ENCODE results near the gene C16orf86. TPM values are rescaled to one million over a fixed set of nuclear protein-coding genes. Genes with fewer than 3 reads are reported as not detected.

The C16orf86 gene
- total RNA-seq, 4 donors from 2014 or later: 0.54 to 6.6 (median 2.0) TPM

DNA sequence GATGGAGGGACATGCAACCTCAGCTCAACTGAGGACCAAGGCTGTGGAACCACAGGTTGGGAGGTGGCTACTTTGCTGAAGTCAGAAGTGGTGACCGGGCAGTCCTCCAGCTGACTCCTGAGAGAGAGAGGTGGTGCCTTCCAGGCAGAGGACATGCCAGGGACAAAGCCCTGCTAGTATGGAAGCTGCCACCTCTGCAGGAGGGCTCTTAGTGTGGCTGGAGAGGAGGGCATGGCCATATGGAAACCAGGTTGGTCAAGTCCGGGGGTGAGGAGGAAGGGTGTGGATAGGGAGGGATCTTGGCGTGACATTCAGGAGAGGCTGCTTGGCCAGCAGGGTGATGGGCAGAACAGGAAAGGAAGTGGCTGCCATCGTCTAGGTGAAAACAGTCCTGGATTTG, 5.7 kb downstream of the C16orf86 start:
- Histone ChIP-seq H3K4me1 (peaks cover 3 to 31% (median 14%) of the 10 kb centered on the region in 4 donors), H3K36me3 (no peaks in the 10 kb centered on the region), H3K9me3 (no peaks in the 10 kb centered on the region), H3K4me3 (no peak overlapping the region), H3K27ac (peak overlapping the region in 1 of 4 donors; percentile 72), H3K27me3 (no peaks in the 10 kb centered on the region)
- DNase-seq: no peak
- TF ChIP-seq CTCF (IDR thresholded peaks at IDR 0.05): no peak
- TF ChIP-seq POLR2A (IDR thresholded peaks at IDR 0.05): no peak

- Histone ChIP-seq H3K36me3 (no peaks in the 10 kb centered on the region), H3K9me3 (no peaks in the 10 kb centered on the region), H3K27me3 (no peaks in the 10 kb centered on the region), H3K4me3 (no peak overlapping the region), H3K27ac (peak overlapping the region; percentile 6 to 72 (median 52)), H3K4me1 (peaks cover 0 to 24% (median 7%) of the 10 kb centered on the region in 4 donors)
- TF ChIP-seq CTCF (IDR thresholded peaks at IDR 0.05) (peak; percentile 54 to 83 (median 75)), POLR2A (IDR thresholded peaks at IDR 0.05) (no peak)
- peak; percentile 71 to 85 (median 72) for DNase-seq
These were observed 6.4 kb downstream of the C16orf86 start for GRCh38 chr16:67672739-67673662.

GRCh38 chr16:67673712-67674580, 7.3 kb downstream of the C16orf86 start:
- TF ChIP-seq POLR2A (IDR thresholded peaks at IDR 0.05): no peak
- TF ChIP-seq CTCF (IDR thresholded peaks at IDR 0.05): no peak
- H3K9me3 ChIP-seq: no peaks in the 10 kb centered on the region
- H3K27me3 ChIP-seq: no peaks in the 10 kb centered on the region
- peak overlapping the region; percentile 6 to 72 (median 52) for H3K27ac ChIP-seq
- no peak overlapping the region for H3K4me3 ChIP-seq
- peaks cover 0 to 19% (median 2%) of the 10 kb centered on the region in 4 donors for H3K4me1 ChIP-seq
- peak in 2 of 3 donors; percentile 71 to 72 for DNase-seq
- no peaks in the 10 kb centered on the region for H3K36me3 ChIP-seq

- Histone ChIP-seq H3K4me3 (no peak overlapping the region), H3K4me1 (peaks cover 0 to 19% (median 2%) of the 10 kb centered on the region in 4 donors), H3K9me3 (no peaks in the 10 kb centered on the region), H3K27me3 (no peaks in the 10 kb centered on the region), H3K36me3 (no peaks in the 10 kb centered on the region), H3K27ac (no peak overlapping the region)
- TF ChIP-seq POLR2A (IDR thresholded peaks at IDR 0.05) (no peak), CTCF (IDR thresholded peaks at IDR 0.05) (peak in 2 of 6 experiments; percentile 15 to 25)
- no peak for DNase-seq
These were observed 8.4 kb downstream of the C16orf86 start for GRCh38 chr16:67674851-67675578.

- H3K27me3 ChIP-seq: no peaks in the 10 kb centered on the region
- TF ChIP-seq CTCF (IDR thresholded peaks at IDR 0.05) (no peak), POLR2A (IDR thresholded peaks at IDR 0.05) (no peak)
- no peak for DNase-seq
- H3K9me3 ChIP-seq: no peaks in the 10 kb centered on the region
- no peak overlapping the region for H3K4me3 ChIP-seq
- H3K36me3 ChIP-seq: no peaks in the 10 kb centered on the region
- H3K27ac ChIP-seq: no peak overlapping the region
- peaks cover 0 to 19% (median 2%) of the 10 kb centered on the region in 4 donors for H3K4me1 ChIP-seq
These were observed 8.9 kb downstream of the C16orf86 start for GRCh38 chr16:67675579-67675935.

All from Peyer's patch (tissue), 4 donors.